Measurements from ENCODE around the gene ESRP2. TPM values are rescaled to one million over a fixed set of nuclear protein-coding genes. Genes with fewer than 3 reads are reported as not detected.

Gene ESRP2
- total and polyA plus RNA-seq, 5 donors from 2014 or later = 0.10 to 0.99 (median 0.33) TPM; not detected in 1

GRCh38 chr16:68200088-68200783 is 35.7 kb downstream of the ESRP2 start:
- Histone ChIP-seq H3K27me3 (ENCODE audit: control insufficient read depth, insufficient read depth, low read length) (no peaks in the 10 kb centered on the region), H3K4me3 (ENCODE audit: low read depth, low read length) (no peak overlapping the region), H3K4me1 (ENCODE audit: control insufficient read depth, insufficient read depth, low read length, poor library complexity, severe bottlenecking) (no peaks in the 10 kb centered on the region), H3K27ac (ENCODE audit: insufficient read depth, low read length, poor library complexity, severe bottlenecking) (no peak overlapping the region), H3K36me3 (ENCODE audit: control insufficient read depth, insufficient read depth, low read length) (peaks cover 13% of the 10 kb centered on the region), H3K9me3 (ENCODE audit: control insufficient read depth in 2 of 2, low read length in 2 of 2) (no peaks in the 10 kb centered on the region)
- H3K4me1 Mint-ChIP-seq = peaks cover 0 to 29% (median 6%) of the 10 kb centered on the region in 4 donors
- H3K27ac Mint-ChIP-seq = peak overlapping the region in 2 of 3 donors; percentile 33 to 83
- H3K27me3 Mint-ChIP-seq = no peaks in the 10 kb centered on the region
- no peaks in the 10 kb centered on the region for H3K9me3 Mint-ChIP-seq
- DNase-seq (no peak), ATAC-seq (ENCODE audit: low read depth in 2 of 2) (no peak)
- H3K36me3 Mint-ChIP-seq = peaks cover 11% of the 10 kb centered on the region
- no peak overlapping the region for H3K4me3 Mint-ChIP-seq

DNA sequence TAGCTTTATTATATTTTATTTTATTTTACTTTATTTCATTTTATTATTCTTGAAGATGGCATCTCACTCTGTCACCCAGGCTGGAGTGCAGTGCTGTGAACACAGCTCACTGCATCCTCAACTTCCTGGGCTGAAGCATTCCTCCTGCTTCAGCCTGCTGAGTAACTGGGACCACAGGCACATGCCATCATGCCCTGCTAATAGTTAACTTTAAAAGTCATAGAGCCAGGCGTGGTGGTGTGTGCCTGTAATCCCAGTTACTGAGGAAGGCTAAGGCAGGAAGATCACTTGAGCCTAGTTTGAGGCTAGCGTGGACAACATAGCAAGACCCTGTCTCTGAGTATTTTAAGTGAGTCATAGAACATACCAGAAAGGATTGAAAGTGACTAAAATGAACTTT is 38.7 kb downstream of the ESRP2 start:
- H3K36me3 ChIP-seq (ENCODE audit: control insufficient read depth, insufficient read depth, low read length) = peaks cover 35% of the 10 kb centered on the region
- ATAC-seq (ENCODE audit: low read depth in 2 of 2) (no peak), DNase-seq (no peak)
- H3K4me3 ChIP-seq (ENCODE audit: low read depth, low read length) = no peak overlapping the region
- peaks cover 2 to 24% (median 7%) of the 10 kb centered on the region in 4 donors for H3K4me1 Mint-ChIP-seq
- no peak overlapping the region for H3K4me3 Mint-ChIP-seq
- H3K36me3 Mint-ChIP-seq = peaks cover 10% of the 10 kb centered on the region
- no peaks in the 10 kb centered on the region for H3K27me3 ChIP-seq (ENCODE audit: control insufficient read depth, insufficient read depth, low read length)
- no peaks in the 10 kb centered on the region for H3K9me3 ChIP-seq (ENCODE audit: control insufficient read depth in 2 of 2, low read length in 2 of 2)
- H3K27me3 Mint-ChIP-seq = no peaks in the 10 kb centered on the region
- no peaks in the 10 kb centered on the region for H3K4me1 ChIP-seq (ENCODE audit: control insufficient read depth, insufficient read depth, low read length, poor library complexity, severe bottlenecking)
- H3K9me3 Mint-ChIP-seq = no peaks in the 10 kb centered on the region
- H3K27ac Mint-ChIP-seq = peak overlapping the region in 1 of 3 donors; percentile 69
- H3K27ac ChIP-seq (ENCODE audit: insufficient read depth, low read length, poor library complexity, severe bottlenecking) = no peak overlapping the region

- no peaks in the 10 kb centered on the region for H3K27me3 ChIP-seq (ENCODE audit: control insufficient read depth, insufficient read depth, low read length)
- Mint-ChIP-seq H3K27ac (no peak overlapping the region), H3K36me3 (peaks cover 18% of the 10 kb centered on the region), H3K27me3 (no peaks in the 10 kb centered on the region), H3K4me1 (peaks cover under 1 to 11% (median 5%) of the 10 kb centered on the region in 4 donors), H3K4me3 (no peak overlapping the region), H3K9me3 (no peaks in the 10 kb centered on the region)
- peaks cover 55% of the 10 kb centered on the region for H3K36me3 ChIP-seq (ENCODE audit: control insufficient read depth, insufficient read depth, low read length)
- no peaks in the 10 kb centered on the region for H3K9me3 ChIP-seq (ENCODE audit: control insufficient read depth in 2 of 2, low read length in 2 of 2)
- H3K4me1 ChIP-seq (ENCODE audit: control insufficient read depth, insufficient read depth, low read length, poor library complexity, severe bottlenecking) = no peaks in the 10 kb centered on the region
- no peak for ATAC-seq (ENCODE audit: low read depth in 2 of 2)
- H3K27ac ChIP-seq (ENCODE audit: insufficient read depth, low read length, poor library complexity, severe bottlenecking) = no peak overlapping the region
- no peak overlapping the region for H3K4me3 ChIP-seq (ENCODE audit: low read depth, low read length)
- no peak for DNase-seq
These were observed 41.7 kb downstream of the ESRP2 start for GRCh38 chr16:68194251-68194650.

DNA sequence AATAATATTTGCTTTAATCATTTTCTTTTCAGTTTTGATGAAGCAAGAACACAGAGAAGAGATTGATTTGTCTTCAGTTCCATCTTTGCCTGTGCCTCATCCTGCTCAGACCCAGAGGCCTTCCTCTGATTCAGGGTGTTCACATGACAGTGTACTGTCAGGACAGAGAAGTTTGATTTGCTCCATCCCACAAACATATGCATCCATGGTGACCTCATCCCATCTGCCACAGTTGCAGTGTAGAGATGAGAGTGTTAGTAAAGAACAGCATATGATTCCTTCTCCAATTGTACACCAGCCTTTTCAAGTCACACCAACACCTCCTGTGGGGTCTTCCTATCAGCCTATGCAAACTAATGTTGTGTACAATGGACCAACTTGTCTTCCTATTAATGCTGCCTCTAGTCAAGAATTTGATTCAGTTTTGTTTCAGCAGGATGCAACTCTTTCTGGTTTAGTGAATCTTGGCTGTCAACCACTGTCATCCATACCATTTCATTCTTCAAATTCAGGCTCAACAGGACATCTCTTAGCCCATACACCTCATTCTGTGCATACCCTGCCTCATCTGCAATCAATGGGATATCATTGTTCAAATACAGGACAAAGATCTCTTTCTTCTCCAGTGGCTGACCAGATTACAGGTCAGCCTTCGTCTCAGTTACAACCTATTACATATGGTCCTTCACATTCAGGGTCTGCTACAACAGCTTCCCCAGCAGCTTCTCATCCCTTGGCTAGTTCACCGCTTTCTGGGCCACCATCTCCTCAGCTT is 45.0 kb downstream of the ESRP2 start:
- Histone ChIP-seq H3K27ac (ENCODE audit: insufficient read depth, low read length, poor library complexity, severe bottlenecking) (no peak overlapping the region), H3K4me3 (ENCODE audit: low read depth, low read length) (no peak overlapping the region), H3K36me3 (ENCODE audit: control insufficient read depth, insufficient read depth, low read length) (peaks cover 73% of the 10 kb centered on the region), H3K9me3 (ENCODE audit: control insufficient read depth in 2 of 2, low read length in 2 of 2) (no peaks in the 10 kb centered on the region), H3K4me1 (ENCODE audit: control insufficient read depth, insufficient read depth, low read length, poor library complexity, severe bottlenecking) (no peaks in the 10 kb centered on the region), H3K27me3 (ENCODE audit: control insufficient read depth, insufficient read depth, low read length) (no peaks in the 10 kb centered on the region)
- peaks cover 28% of the 10 kb centered on the region for H3K36me3 Mint-ChIP-seq
- H3K4me1 Mint-ChIP-seq = peaks cover 5 to 9% (median 5%) of the 10 kb centered on the region in 4 donors
- H3K4me3 Mint-ChIP-seq = no peak overlapping the region
- H3K9me3 Mint-ChIP-seq = no peaks in the 10 kb centered on the region
- DNase-seq (no peak), ATAC-seq (ENCODE audit: low read depth in 2 of 2) (no peak)
- no peaks in the 10 kb centered on the region for H3K27me3 Mint-ChIP-seq
- no peak overlapping the region for H3K27ac Mint-ChIP-seq

GRCh38 chr16:68190081-68190480 is 45.8 kb downstream of the ESRP2 start:
- peaks cover 5 to 9% (median 5%) of the 10 kb centered on the region in 4 donors for H3K4me1 Mint-ChIP-seq
- no peak for ATAC-seq (ENCODE audit: low read depth in 2 of 2)
- no peak overlapping the region for H3K27ac ChIP-seq (ENCODE audit: insufficient read depth, low read length, poor library complexity, severe bottlenecking)

DNA sequence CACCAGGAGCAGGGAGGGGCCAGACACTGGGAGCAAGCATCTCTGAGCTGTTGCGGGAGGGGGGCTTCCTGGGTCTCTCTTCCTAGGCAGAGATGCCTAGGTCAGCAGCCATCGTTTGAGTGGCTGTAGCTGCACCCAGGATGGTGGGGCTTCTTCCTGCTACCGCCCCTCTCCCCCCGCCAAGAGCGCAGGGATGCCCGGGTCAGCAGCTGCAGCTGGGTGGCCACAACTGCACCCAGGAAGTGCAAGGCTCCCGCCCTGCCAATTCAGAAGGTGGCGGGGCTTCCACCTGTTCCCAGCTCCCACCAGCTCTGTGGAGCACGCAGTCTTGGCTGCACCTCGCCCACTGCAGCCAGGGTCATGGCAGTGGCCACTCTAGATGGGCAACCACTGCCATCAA is 47.8 kb downstream of the ESRP2 start:
- no peak for ATAC-seq (ENCODE audit: low read depth in 2 of 2)
- H3K36me3 Mint-ChIP-seq = peaks cover 37% of the 10 kb centered on the region
- H3K4me3 Mint-ChIP-seq = no peak overlapping the region

More at GRCh38 chr16:68190081-68190480, 45.8 kb downstream of the ESRP2 start:
- DNase-seq = no peak
- H3K27me3 ChIP-seq (ENCODE audit: control insufficient read depth, insufficient read depth, low read length) = no peaks in the 10 kb centered on the region
- no peaks in the 10 kb centered on the region for H3K4me1 ChIP-seq (ENCODE audit: control insufficient read depth, insufficient read depth, low read length, poor library complexity, severe bottlenecking)
- peaks cover 78% of the 10 kb centered on the region for H3K36me3 ChIP-seq (ENCODE audit: control insufficient read depth, insufficient read depth, low read length)
- H3K9me3 ChIP-seq (ENCODE audit: control insufficient read depth in 2 of 2, low read length in 2 of 2) = no peaks in the 10 kb centered on the region
- Mint-ChIP-seq H3K27me3 (no peaks in the 10 kb centered on the region), H3K36me3 (peaks cover 31% of the 10 kb centered on the region), H3K9me3 (no peaks in the 10 kb centered on the region), H3K4me3 (no peak overlapping the region), H3K27ac (no peak overlapping the region)
- H3K4me3 ChIP-seq (ENCODE audit: low read depth, low read length) = no peak overlapping the region

DNA sequence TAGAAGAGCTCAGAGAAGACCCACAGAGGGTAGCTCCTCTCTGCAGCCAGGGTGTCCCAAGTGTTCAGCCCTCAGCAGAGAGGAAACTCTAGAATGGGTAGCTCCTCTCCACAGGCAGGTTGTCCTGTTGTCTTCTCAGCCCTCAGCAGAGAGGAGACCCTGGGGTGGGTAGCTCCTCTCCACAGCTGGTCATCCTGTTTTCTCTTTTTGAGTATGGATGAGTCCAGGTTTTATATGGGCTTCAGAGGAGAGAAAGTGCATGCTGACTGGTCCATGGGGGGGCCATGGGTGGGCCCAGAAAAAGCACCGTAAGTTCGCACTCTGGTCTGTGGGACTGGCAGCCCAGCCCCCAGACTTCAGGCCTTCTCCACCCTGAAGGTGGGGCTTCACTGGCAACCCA is 48.4 kb downstream of the ESRP2 start:
- H3K9me3 ChIP-seq (ENCODE audit: control insufficient read depth in 2 of 2, low read length in 2 of 2) = no peaks in the 10 kb centered on the region
- H3K36me3 Mint-ChIP-seq = peaks cover 40% of the 10 kb centered on the region
- H3K36me3 ChIP-seq (ENCODE audit: control insufficient read depth, insufficient read depth, low read length) = peaks cover 80% of the 10 kb centered on the region
- no peak overlapping the region for H3K27ac Mint-ChIP-seq
- no peaks in the 10 kb centered on the region for H3K4me1 ChIP-seq (ENCODE audit: control insufficient read depth, insufficient read depth, low read length, poor library complexity, severe bottlenecking)
- H3K4me1 Mint-ChIP-seq = peaks cover 0 to 14% (median 4%) of the 10 kb centered on the region in 4 donors
- H3K27me3 Mint-ChIP-seq = no peaks in the 10 kb centered on the region
- no peak for DNase-seq
- H3K4me3 ChIP-seq (ENCODE audit: low read depth, low read length) = no peak overlapping the region
- H3K27ac ChIP-seq (ENCODE audit: insufficient read depth, low read length, poor library complexity, severe bottlenecking) = no peak overlapping the region
- ATAC-seq (ENCODE audit: low read depth in 2 of 2) = no peak
- H3K4me3 Mint-ChIP-seq = no peak overlapping the region
- no peaks in the 10 kb centered on the region for H3K27me3 ChIP-seq (ENCODE audit: control insufficient read depth, insufficient read depth, low read length)
- H3K9me3 Mint-ChIP-seq = no peaks in the 10 kb centered on the region

More for the DNA sequence above, 47.8 kb downstream of the ESRP2 start:
- peaks cover 0 to 12% (median 5%) of the 10 kb centered on the region in 4 donors for H3K4me1 Mint-ChIP-seq
- Histone ChIP-seq H3K27me3 (ENCODE audit: control insufficient read depth, insufficient read depth, low read length) (no peaks in the 10 kb centered on the region), H3K36me3 (ENCODE audit: control insufficient read depth, insufficient read depth, low read length) (peaks cover 80% of the 10 kb centered on the region), H3K9me3 (ENCODE audit: control insufficient read depth in 2 of 2, low read length in 2 of 2) (no peaks in the 10 kb centered on the region), H3K4me3 (ENCODE audit: low read depth, low read length) (no peak overlapping the region), H3K27ac (ENCODE audit: insufficient read depth, low read length, poor library complexity, severe bottlenecking) (no peak overlapping the region), H3K4me1 (ENCODE audit: control insufficient read depth, insufficient read depth, low read length, poor library complexity, severe bottlenecking) (no peaks in the 10 kb centered on the region)
- H3K27ac Mint-ChIP-seq = no peak overlapping the region
- no peak for DNase-seq
- no peaks in the 10 kb centered on the region for H3K9me3 Mint-ChIP-seq
- H3K27me3 Mint-ChIP-seq = no peaks in the 10 kb centered on the region

Data from CD4-positive, CD25-positive, alpha-beta regulatory T cell (primary cell).